Adrenal gland (tissue), 12 donors: ENCODE data around the gene RPS6KA2. TPM values are rescaled to one million over a fixed set of nuclear protein-coding genes. Genes with fewer than 3 reads are reported as not detected.

Experiments
- DNase-seq, 7 donors: peaks; one replicate each; pipeline ENCODE4 v3.0.0-alpha.2; 2019 to 2020
- H3K27ac ChIP-seq, 5 donors: fragments of 200-600 bp; sonication (generic) in 4 of 5; 1 replicate in 3 of 5; 2 replicates in 2 of 5; pipeline versions ENCODE4 v1.5.1 to v1.8.0; 2016 to 2020; ENCODE audit warnings: mild to moderate bottlenecking in 1 of 5
- H3K27me3 ChIP-seq: fragments of 200-600 bp; 2 replicates; pipeline ENCODE4 v1.8.0; 2021
- H3K36me3 ChIP-seq, 2 donors: fragments of 200-600 bp; replicated peaks in 1 of 2; 1 replicate in 1 of 2; 2 replicates in 1 of 2; pipeline versions ENCODE4 v1.5.1 to v1.8.0; 2018 to 2022
- H3K4me1 ChIP-seq, 2 donors: fragments of 200-600 bp; replicated peaks in 1 of 2; 1 replicate in 1 of 2; 2 replicates in 1 of 2; pipeline versions ENCODE4 v1.5.1 to v1.8.0; 2018 to 2021
- H3K4me3 ChIP-seq, 4 donors: fragments of 200-600 bp; sonication (generic) in 3 of 4; one replicate each; pipeline ENCODE4 v1.5.1; 2016 to 2018
- H3K9me3 ChIP-seq, 3 donors: fragments of 200-600 bp; sonication (generic) in 1 of 3; replicated peaks in 1 of 3; 1 replicate in 2 of 3; 2 replicates in 1 of 3; pipeline versions ENCODE4 v1.5.1 to v1.8.0; 2016 to 2021
- CTCF ChIP-seq, 6 experiments: fragments of 450-650 bp in 4 of 6; fragments of 200-600 bp in 2 of 6; sonication (generic) in 1 of 6; IDR thresholded peaks; 1 replicate in 5 of 6; 2 replicates in 1 of 6; pipeline versions ENCODE4 v1.5.1 to v1.8.0; 2016 to 2021; ENCODE audit warnings: antibody characterized with exemption in 6 of 6, mild to moderate bottlenecking in 2 of 6, moderate library complexity in 1 of 6
- POLR2A ChIP-seq, 2 donors: fragments of 450-650 bp; IDR thresholded peaks; one replicate each; pipeline ENCODE4 v1.6.1; 2017; ENCODE audit warnings: antibody characterized with exemption in 2 of 2, mild to moderate bottlenecking in 2 of 2, moderate library complexity in 1 of 2
- WGBS, 4 donors: extraction: QIAGEN DNeasy Blood & Tissue Kit in 2 of 4; methylation state at CpG; one replicate each; pipeline versions ENCODE4 v1.1.5 to v1.1.7; 2013 to 2017; 5-methylcytosine and 5-hydroxymethylcytosine counted together
- intact Hi-C, 2 donors: fragments of 100-400 bp; cut with DNase I; formaldehyde crosslinking; loops; one replicate each; pipeline versions ENCODE4 v1.14.1 to v1.15.0; 2022 to 2023
- polyA plus RNA-seq, 3 donors: library from polyadenylated mRNA; stranded (reverse); fragments of 200-250 nt in 2 of 3; fragments of 350-450 nt in 1 of 3; fragmentation: Illumina TruSeq in 1 of 3; extraction: RNeasy Lipid Tissue Mini Kit (QIAGEN cat#74804) in 1 of 3; gene quantifications; one replicate each; pipeline ENCODE4 v1.2.3, GENCODE V29; 2013 to 2014
- total RNA-seq, 9 donors: library from RNA; depleted of rRNA in 4 of 9; stranded (reverse); fragments of >200 nt in 4 of 9; fragments of 120-200 nt in 1 of 9; fragmentation: NEBNext Ultra II Directional in 1 of 9; extraction: Animal tissue kit (Norgen Biotek cat#: 25700) in 1 of 9; gene quantifications; one replicate each; pipeline versions ENCODE4 v1.1.0 to v1.2.4, GENCODE V29; 2013 to 2023
- donor health status: healthy with polysubstance abuse.
- donor health status: Bipolar disorder and iron deficiency.
- donor health status: DM: yes; HTN: yes; CAD: no.
- donor health status: DM: no; HTN: no; CAD: no.
- donor health status: DM: no; HTN: no; CAD: no.
- donor health status: DM: yes; HTN: yes; CAD: no.

Gene RPS6KA2
- total and polyA plus RNA-seq, 12 donors: 7.0 to 40.4 (median 26.2) TPM

DNA sequence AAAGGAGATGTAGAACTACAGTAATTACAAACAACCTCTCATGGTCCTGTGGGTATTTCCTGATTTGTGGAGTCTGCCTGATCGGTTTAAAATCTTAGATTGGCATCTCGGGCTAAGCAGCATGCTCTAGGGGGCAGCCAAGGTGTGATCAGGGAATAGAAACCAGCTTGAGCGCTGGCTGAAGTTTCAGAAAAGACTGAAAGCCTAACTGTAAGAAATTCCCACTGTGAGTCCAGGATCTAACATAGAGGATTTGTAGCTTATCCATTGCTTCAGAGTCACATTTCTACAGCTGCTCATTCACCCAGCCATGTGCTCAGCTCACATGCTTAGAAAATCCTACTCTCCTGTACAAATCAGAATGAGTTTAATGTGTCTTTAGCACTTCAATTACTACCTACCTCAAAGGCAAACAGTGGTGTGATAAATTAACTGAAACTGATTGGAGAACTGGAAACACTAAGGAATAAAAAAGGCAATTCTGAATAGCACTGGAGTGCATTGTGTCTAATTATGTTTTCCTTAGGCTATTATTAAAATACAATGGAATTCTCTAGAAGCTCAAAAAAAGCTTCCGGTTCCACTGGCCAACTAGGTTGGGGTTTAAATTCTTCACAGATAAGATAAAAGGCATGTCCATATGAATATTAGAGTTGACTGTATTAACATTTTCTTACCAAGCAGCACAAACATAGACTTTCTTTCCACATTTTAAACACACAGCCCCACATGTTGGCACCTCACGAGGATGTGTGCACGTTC is 170.5 kb downstream of the RPS6KA2 start:
- Histone ChIP-seq H3K9me3 (no peaks in the 10 kb centered on the region), H3K4me3 (no peak overlapping the region), H3K27ac (peak overlapping the region in 1 of 5 donors; percentile 34), H3K27me3 (no peaks in the 10 kb centered on the region), H3K36me3 (no peaks in the 10 kb centered on the region), H3K4me1 (no peaks in the 10 kb centered on the region)
- DNase-seq: no peak
- 70 to 80% (median 74%) methylated on average over 6 of the region's 6 CpGs for WGBS, 4 donors
- TF ChIP-seq CTCF (IDR thresholded peaks at IDR 0.05) (peak in 1 of 6 experiments; percentile 14), POLR2A (IDR thresholded peaks at IDR 0.05) (no peak)
- intact Hi-C loops: no loop called here

DNA sequence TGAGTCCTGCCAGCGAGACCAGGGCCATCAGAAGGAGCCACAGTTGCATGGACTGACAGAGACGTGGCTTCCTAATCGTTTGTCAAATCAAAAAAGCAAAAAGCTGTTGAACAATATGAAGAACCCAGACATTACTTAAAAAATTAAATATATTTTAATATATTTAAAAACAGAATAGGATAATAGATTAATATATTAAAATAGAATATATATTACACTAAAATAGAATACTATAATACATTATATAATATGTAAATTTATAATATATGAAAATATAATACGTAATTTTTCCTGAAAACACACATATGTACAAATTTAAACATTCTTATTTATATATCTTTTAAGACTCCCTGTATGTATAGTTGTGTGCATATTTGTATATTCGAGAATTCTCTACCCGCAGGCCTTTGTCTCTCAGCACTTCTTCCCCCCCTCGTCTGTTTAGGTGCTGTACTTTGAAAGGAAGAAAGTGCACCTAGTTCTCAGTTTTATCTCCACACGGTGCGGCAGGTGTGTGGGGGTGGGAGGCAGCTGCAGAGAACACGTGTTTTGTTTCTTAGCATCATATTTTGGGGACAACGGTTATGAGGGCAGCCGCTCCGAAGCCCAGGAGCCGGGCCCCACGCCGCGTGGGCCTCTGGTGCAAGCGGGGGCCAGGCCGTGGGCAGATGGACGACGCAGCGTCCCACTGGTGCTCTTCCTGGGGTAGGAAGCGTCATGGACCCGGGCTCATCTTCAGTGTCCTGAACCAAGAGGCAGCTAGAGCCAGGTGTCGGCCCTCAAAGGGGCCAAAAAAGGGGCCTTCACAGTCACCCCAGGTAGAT is 172.1 kb downstream of the RPS6KA2 start:
- Histone ChIP-seq H3K27me3 (no peaks in the 10 kb centered on the region), H3K4me3 (no peak overlapping the region), H3K36me3 (no peaks in the 10 kb centered on the region), H3K4me1 (no peaks in the 10 kb centered on the region), H3K27ac (no peak overlapping the region), H3K9me3 (no peaks in the 10 kb centered on the region)
- intact Hi-C loops: no loop called here
- TF ChIP-seq POLR2A (IDR thresholded peaks at IDR 0.05) (no peak), CTCF (IDR thresholded peaks at IDR 0.05) (no peak)
- no peak for DNase-seq
- WGBS, 4 donors: 92 to 95% (median 93%) methylated on average over 14 to 25 of the region's 25 CpGs

DNA sequence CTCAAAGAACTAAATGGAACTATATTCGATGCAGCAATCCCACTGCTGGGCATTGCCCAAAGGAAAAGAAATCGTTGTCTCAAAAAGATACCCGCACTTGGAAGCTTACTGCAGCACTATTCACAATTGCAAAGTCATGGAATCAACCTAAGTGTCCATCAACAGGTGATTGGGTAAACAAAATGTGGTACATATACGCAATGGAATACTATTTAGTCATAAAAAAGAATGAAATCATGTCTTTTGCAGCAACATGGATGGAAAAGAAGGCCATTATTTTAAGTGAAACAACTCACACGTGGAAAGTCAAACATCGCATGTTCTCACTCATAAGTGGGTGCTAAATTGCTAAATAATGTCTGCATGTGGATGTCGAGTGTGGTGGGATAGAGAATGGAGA is 173.4 kb downstream of the RPS6KA2 start:
- Histone ChIP-seq H3K36me3 (no peaks in the 10 kb centered on the region), H3K4me3 (no peak overlapping the region), H3K4me1 (no peaks in the 10 kb centered on the region), H3K27ac (no peak overlapping the region), H3K27me3 (no peaks in the 10 kb centered on the region), H3K9me3 (no peaks in the 10 kb centered on the region)
- intact Hi-C loops: no loop called here
- DNase-seq: no peak
- 92 to 97% (median 96%) methylated on average over 7 of the region's 7 CpGs for WGBS, 4 donors
- no peak for TF ChIP-seq POLR2A (IDR thresholded peaks at IDR 0.05)
- no peak for TF ChIP-seq CTCF (IDR thresholded peaks at IDR 0.05)

DNA sequence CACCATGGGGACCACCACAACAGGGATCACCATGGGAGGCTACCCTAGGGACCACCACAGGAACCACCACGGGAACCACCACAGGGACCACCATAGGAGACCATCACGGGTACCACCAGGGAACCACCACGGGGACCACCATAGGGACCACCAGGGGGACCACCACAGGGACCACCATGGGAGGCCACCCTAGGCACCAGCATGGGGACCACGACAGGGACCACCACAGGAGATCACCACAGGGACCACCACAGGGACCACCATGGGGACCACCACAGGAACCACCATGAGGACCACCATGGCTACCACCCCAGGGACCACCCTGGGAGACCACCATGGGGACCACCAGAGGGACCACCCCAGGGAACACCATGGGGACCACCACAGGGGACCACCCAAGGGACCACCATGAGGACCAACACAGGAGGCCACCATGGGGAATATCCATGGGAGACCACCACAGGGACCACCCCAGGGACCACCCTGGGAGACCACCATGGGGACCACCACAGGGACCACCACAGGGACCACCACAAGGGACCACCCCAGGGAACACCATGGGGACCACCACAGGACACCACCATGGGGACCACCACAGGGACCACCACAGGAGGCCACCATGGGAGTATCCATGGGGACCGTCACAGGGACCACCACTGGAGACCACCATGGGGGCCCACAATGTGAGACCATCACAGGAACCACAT is 176.7 kb downstream of the RPS6KA2 start:
- Histone ChIP-seq H3K4me1 (no peaks in the 10 kb centered on the region), H3K36me3 (no peaks in the 10 kb centered on the region), H3K27me3 (no peaks in the 10 kb centered on the region), H3K4me3 (no peak overlapping the region), H3K27ac (no peak overlapping the region), H3K9me3 (no peaks in the 10 kb centered on the region)
- TF ChIP-seq CTCF (IDR thresholded peaks at IDR 0.05) (no peak), POLR2A (IDR thresholded peaks at IDR 0.05) (no peak)
- WGBS, 4 donors: 76 to 83% (median 82%) methylated on average over 1 to 5 of the region's 5 CpGs; no CpG with 5 or more reads in 1 of the 4 donors
- intact Hi-C loops: no loop called here
- no peak for DNase-seq
